Right forelimb (tissue), 1 donor: ENCODE measurements around the gene SLC22A6.

Experiments used
- DNase-seq: peaks from one replicate; pipeline ENCODE4 v3.0.0-alpha.2; 2018

Gene SLC22A6

DNA sequence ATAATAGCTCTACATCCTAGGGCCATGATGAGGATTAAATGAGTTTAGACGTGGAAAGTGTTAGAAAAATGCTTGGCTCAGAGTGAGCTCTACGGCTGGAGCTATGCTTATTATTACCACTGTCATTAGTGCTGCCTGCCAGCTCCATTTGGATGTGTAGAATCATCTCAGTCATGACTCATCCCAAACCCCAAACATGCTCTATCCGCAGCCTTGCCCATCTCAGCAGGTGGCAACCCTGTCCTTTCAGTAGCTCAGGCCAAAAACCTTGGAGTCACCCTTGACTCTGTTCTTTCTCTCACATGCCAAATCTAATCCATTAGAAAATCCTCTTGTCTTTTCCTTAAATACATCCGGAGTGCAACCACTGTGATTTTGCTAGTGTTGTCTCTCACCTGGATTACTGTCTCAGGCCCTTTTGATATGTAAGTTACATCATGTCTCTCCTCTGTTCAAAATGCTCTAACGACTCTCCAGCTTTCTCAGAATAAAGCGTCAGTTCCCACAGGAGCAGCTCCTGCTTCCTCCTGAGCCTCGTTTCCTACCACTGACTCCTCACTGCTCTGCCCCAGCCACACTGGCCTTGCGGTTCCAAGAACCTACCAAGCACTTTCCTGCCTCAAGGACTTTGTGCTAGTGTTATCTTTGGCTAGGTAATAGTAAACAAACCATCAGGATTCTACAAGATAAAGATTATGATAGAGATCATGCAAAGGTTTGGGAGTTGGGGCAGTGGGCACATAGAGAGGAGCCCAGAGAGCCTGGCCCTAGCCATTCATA is 53.1 kb downstream of the SLC22A6 start:
- DNase-seq: no peak

DNA sequence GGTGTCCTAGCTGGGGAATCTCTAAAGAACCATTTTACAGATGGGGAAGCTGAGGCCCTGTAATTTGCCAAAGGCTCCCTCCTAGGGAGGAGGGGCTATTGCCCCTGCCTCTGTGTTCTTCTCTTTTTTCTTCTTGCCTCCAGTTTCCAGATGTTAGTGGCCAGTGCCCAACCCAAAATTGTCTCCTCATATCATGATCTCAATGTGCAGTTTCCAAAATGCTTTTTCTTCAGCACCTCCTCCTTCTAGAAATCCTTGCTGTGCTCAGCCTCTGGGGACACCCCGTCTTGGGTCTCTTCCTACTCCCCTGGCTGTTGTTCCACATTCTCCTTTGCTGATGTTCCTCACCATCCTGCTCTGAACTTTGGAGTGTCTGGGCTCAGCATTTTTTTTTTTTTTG is 54.1 kb downstream of the SLC22A6 start:
- no peak for DNase-seq

DNA sequence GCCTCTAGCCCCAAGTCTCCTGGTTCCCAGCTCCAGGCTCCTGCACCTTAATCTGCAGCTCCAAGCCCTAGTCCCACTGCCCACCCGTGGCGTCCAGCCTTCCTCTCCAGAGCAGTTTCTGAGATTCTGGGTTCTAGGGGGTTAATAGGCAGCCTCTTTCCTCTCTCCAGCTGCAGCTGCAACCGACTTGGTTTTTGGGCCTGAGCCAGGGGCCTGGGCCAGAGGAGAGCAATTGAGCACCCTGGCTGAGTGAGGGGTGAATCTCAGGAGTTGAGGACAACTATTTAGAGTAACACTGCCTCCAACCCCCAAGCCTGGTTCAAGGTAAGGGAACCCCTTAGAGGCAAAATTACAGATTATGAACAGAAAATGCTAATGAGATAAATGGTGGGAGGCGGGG is 54.6 kb downstream of the SLC22A6 start:
- peak; percentile 69 for DNase-seq

DNA sequence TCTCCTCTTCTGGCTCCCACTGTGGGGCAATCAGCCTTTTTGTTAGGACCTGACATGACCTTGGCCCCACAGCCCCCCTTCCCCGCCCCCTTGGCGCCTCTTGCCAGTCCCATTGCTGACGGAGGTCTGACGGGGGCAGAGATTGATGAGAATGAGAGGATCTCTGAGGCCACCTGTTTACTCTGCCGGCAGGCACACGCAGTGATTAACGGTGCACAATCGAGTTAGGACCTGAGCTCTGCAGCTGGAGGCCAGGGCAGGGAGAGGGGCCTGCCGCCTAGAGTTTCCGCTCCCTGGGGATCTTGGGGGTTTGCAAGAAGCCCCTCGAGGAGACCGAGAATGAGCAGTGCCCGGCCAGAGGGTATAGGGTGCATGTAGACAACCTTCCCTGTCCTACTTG is 56.8 kb downstream of the SLC22A6 start:
- no peak for DNase-seq

DNA sequence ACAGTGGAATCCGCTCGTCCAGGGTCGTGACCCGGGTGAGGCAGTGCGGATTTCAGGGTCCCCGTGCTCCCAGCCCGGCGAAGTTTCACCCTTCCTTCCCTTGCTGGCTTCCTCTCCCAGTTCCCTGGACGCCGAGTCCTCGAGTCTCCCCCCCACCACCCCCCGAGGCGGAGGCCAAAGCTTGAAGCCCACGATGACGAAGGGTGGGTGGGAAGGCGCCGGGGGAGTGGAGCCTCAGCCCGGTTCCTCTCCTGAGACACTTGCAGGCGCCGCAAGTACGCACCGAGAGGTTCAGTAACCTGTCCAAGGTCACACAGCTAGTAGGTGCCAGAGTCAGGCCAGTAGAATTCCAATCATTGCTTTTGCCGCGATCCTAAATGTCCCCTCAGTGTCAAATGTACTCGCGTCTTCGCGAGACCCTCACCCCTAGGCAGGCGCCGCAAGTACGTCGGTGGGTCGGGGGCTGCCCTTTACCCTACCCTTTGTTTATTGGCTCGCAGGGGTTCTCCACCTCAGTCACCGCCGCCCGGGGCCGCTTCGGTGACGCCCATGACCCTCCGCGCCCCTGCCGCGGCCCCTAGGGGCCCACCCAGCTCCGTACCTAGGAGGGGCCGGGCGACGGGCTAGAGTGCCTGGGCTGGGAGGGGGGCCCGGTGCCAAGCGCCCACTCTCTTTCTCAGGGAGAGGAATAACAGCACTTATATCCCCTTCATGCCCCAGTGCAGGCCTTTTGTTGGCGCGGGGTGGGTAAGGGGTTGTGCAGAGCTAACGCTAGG is 57.9 kb downstream of the SLC22A6 start:
- no peak for DNase-seq
